Dermis lymphatic vessel endothelial cell (primary cell): ENCODE results near the gene RUFY3. TPM values are rescaled to one million over a fixed set of nuclear protein-coding genes. Genes with fewer than 3 reads are reported as not detected.

ENCODE experiments used
- total RNA-seq: library from RNA; depleted of rRNA; stranded (reverse); fragments of >200 nt; gene quantifications from 2 replicates; pipeline ENCODE4 v1.2.1, GENCODE V29; 2014

The RUFY3 gene, protein sequence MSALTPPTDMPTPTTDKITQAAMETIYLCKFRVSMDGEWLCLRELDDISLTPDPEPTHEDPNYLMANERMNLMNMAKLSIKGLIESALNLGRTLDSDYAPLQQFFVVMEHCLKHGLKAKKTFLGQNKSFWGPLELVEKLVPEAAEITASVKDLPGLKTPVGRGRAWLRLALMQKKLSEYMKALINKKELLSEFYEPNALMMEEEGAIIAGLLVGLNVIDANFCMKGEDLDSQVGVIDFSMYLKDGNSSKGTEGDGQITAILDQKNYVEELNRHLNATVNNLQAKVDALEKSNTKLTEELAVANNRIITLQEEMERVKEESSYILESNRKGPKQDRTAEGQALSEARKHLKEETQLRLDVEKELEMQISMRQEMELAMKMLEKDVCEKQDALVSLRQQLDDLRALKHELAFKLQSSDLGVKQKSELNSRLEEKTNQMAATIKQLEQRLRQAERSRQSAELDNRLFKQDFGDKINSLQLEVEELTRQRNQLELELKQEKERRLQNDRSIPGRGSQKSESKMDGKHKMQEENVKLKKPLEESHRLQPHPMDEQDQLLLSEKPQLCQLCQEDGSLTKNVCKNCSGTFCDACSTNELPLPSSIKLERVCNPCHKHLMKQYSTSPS
- total RNA-seq, result 35.3 and 52.2 TPM in 2 replicates

DNA sequence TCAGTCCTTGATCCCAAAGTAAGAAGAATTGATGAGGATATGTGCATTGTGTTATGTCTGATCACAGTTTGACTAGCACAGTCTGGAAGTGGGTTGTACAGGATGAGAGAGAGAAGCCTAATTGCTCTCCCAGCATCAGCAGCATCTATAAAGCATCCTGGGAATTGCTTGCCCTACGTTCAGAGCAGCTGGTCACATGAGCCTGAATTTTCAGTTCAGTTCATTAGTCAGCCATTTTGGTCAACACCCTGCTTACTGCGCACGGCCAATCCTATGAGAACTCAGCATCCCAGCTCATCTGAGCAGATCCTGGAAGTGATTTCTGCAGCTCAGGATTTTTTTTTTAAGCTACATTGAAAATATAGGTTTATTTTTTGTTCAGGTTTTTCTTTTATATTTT lies at the start of gene RUFY3:
RUFY3 (plus strand) TSS at position 218 of the 400 bp plus-strand sequence. CDS start 610 bp downstream, outside the sequence.

DNA sequence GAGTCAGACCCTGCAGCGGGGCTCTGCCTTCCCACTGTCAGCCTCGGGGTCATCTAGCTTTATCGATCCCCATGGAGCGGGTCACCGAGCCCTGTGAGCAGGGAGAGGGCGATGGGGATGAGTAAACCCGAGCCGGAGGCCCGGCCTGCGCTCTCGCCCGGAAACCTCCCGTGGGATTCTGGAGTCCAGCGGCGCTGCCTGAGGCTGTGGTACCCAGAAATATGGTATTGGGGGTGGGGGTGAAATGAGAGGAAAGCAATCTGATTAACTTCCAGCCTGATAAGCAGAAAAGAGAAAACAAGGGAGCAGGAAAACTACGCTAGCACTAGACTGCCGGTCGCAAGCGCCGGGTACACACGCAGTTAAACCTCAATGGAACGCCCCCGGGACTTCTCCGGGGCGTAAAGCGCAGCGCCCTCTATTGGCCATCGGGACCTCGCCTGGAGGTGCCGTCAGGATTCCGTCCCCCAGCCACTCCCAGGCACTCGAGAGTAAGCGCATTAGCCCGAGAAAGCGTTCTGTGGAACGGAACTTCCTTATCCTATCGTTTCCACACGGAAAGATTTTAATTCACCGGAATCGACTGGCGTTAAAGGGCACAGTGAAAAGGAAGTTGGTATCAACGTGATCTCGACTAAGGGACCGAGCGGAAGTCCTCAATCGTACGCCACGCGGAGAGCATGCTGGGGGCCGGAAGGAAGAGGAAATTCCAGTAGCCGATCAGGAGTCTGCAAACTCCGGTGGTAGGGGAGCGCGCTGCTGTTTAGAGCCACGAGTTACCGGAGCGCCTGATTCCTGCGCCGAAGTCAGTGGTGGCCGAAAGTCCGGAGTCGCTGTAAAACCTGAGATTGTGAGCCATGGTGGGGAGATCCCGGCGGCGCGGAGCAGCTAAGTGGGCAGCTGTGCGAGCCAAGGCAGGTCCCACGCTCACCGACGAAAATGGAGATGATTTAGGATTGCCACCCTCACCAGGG lies 33.7 kb upstream of the RUFY3 start, which contains the start of gene UTP3:
UTP3 (plus strand) TSS at position 712 of the 974 bp plus-strand sequence; CDS start at position 858, 146 bp downstream.

DNA sequence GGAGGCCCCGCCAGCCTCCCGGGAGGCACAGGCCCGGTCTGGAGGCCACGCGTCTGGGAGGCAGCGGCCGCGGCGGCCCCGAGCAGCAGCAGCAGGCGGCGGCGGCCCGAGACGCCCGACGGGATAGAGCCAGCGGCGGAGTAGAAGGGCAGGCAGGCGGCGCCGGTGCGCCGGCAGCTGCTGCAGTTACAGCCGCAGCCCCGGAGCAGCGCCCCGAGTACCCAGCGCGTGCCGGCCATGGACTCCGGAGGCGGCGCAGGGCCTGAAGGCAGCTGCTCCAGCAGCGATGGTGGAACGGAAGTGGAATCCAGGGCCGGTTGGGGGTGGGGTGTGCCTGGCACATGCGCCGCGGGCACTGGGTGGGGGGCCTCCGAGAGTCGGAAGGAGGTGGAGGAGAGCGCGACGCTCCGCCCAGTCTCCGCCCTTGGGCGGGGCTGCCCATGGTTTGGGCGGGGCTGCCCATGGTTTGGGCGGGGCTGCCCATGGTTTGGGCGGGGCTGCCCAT lies 117.9 kb downstream of the RUFY3 start, which contains the start of gene GRSF1:
GRSF1 (minus strand) TSS at position 302 of the 505 bp plus-strand sequence; CDS start at position 239, 63 bp downstream.

Other genes starting within 250 kb of the RUFY3 start
- not detected in 2 replicates for gene MUC7, start 249.8 kb upstream of the RUFY3 start, total RNA-seq
- not detected in 2 replicates for gene AMTN, start 203.4 kb upstream of the RUFY3 start, total RNA-seq
- not detected in 2 replicates for gene AMBN, start 129.7 kb upstream of the RUFY3 start, total RNA-seq
- gene ENAM, start 93.2 kb upstream of the RUFY3 start, total RNA-seq, result not detected in 2 replicates
- not detected in 2 replicates for gene JCHAIN, start 55.5 kb upstream of the RUFY3 start, total RNA-seq
- 13.4 and 17.0 TPM in 2 replicates for gene UTP3, start 33.4 kb upstream of the RUFY3 start, total RNA-seq
- 56.0 and 75.7 TPM in 2 replicates for gene GRSF1, start 117.9 kb downstream of the RUFY3 start, total RNA-seq
- gene MOB1B, start 180.4 kb downstream of the RUFY3 start, total RNA-seq, result 10.0 and 14.2 TPM in 2 replicates